ENCODE data around the gene LMAN2. TPM values are rescaled to one million over a fixed set of nuclear protein-coding genes. Genes with fewer than 3 reads are reported as not detected.

LMAN2 gene
- polyA plus RNA-seq, 1 donor (not counting 4 experiments of a cell fraction or from before 2014, with no cell fraction given): 105 TPM

GRCh38 chr5:177354256-177354655, 2.8 kb upstream of the LMAN2 start:
- DNase-seq (ENCODE audit: low read depth, low spot score): no peak
- H3K36me3 ChIP-seq (ENCODE audit: control insufficient read depth in 2 of 2, extremely low read depth in 1 of 2, insufficient read depth in 2 of 2, low read length in 2 of 2): peaks cover 1 to 9% of the 10 kb centered on the region in 2 experiments
- no peak overlapping the region for H2AFZ ChIP-seq (ENCODE audit: control insufficient read depth, low read length)
- H4K20me1 ChIP-seq (ENCODE audit: control insufficient read depth, extremely low read depth, insufficient read depth, low read length): no peaks in the 10 kb centered on the region
- no peak for FAIRE-seq
- peaks cover 41% of the 10 kb centered on the region for H3K4me1 ChIP-seq (ENCODE audit: control insufficient read depth, extremely low read depth, insufficient read depth, low read length)
- no peak overlapping the region for H3K4me3 ChIP-seq (ENCODE audit: control insufficient read depth in 2 of 3, extremely low read depth in 1 of 3, insufficient read depth in 2 of 3, low read depth in 1 of 3, low read length in 3 of 3)
- H3K27me3 ChIP-seq (ENCODE audit: control insufficient read depth, extremely low read depth, insufficient read depth, low read length): no peaks in the 10 kb centered on the region
- TF ChIP-seq CTCF (optimal IDR thresholded peaks at IDR 0.05 in 1 of 3, IDR thresholded peaks at IDR 0.05 in 1 of 3, conservative IDR thresholded peaks at IDR 0.05 in 1 of 3; ENCODE audit: extremely low read depth in 1 of 3, insufficient read depth in 2 of 3, low read length in 3 of 3): no peak
- TF ChIP-seq EZH2 (IDR thresholded peaks at IDR 0.05; ENCODE audit: low read length): no peak
- H3K9ac ChIP-seq (ENCODE audit: control insufficient read depth, extremely low read depth, insufficient read depth, low read length): no peak overlapping the region
- no peak overlapping the region for H3K4me2 ChIP-seq (ENCODE audit: control insufficient read depth, extremely low read depth, insufficient read depth, low read depth, low read length)
- H3K79me2 ChIP-seq (ENCODE audit: control insufficient read depth, insufficient read depth, low read length): peaks cover 21% of the 10 kb centered on the region
- H3K9me3 ChIP-seq (ENCODE audit: control insufficient read depth, low read depth, low read length): no peaks in the 10 kb centered on the region
- no peak overlapping the region for H3K27ac ChIP-seq (ENCODE audit: control insufficient read depth, insufficient read depth, low read length)
- dilution Hi-C loops (cut with MboI; ENCODE audit: extremely low pct_ligation_motif_present, low sequenced_read_pairs): no loop called here
- no peaks in the 10 kb centered on the region for H3K9me1 ChIP-seq (ENCODE audit: control insufficient read depth, extremely low read depth, insufficient read depth, low read length)

DNA sequence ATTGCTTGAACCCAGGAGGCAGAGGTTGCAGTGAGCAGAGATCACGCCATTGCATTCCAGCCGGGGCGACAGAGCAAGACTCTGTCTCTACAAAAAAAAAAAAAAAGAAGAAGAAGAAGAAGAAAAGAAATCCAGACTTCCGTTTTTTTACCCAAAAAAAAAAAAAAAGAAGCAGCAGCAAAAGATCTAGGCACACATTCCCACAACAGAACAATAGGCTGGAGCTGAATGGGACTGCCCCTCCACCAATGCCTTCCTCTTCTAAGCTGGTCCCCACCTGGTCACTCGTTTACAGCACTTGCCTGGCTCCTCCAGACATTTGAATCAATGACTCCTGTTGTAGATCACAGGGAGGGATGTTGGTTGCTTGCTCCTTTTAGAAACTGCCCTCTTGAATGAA, 1.6 kb upstream of the LMAN2 start:
- Histone ChIP-seq H3K9me3 (ENCODE audit: control insufficient read depth, low read depth, low read length) (no peaks in the 10 kb centered on the region), H3K4me3 (ENCODE audit: control insufficient read depth in 2 of 3, extremely low read depth in 1 of 3, insufficient read depth in 2 of 3, low read depth in 1 of 3, low read length in 3 of 3) (no peak overlapping the region), H3K36me3 (ENCODE audit: control insufficient read depth in 2 of 2, extremely low read depth in 1 of 2, insufficient read depth in 2 of 2, low read length in 2 of 2) (peaks cover 4 to 14% of the 10 kb centered on the region in 2 experiments), H3K27ac (ENCODE audit: control insufficient read depth, insufficient read depth, low read length) (no peak overlapping the region), H3K27me3 (ENCODE audit: control insufficient read depth, extremely low read depth, insufficient read depth, low read length) (no peaks in the 10 kb centered on the region), H3K4me2 (ENCODE audit: control insufficient read depth, extremely low read depth, insufficient read depth, low read depth, low read length) (no peak overlapping the region), H3K9me1 (ENCODE audit: control insufficient read depth, extremely low read depth, insufficient read depth, low read length) (no peaks in the 10 kb centered on the region), H3K4me1 (ENCODE audit: control insufficient read depth, extremely low read depth, insufficient read depth, low read length) (peaks cover 38% of the 10 kb centered on the region), H3K9ac (ENCODE audit: control insufficient read depth, extremely low read depth, insufficient read depth, low read length) (no peak overlapping the region), H4K20me1 (ENCODE audit: control insufficient read depth, extremely low read depth, insufficient read depth, low read length) (peaks cover 4% of the 10 kb centered on the region), H3K79me2 (ENCODE audit: control insufficient read depth, insufficient read depth, low read length) (peaks cover 32% of the 10 kb centered on the region), H2AFZ (ENCODE audit: control insufficient read depth, low read length) (no peak overlapping the region)
- no peak for TF ChIP-seq EZH2 (IDR thresholded peaks at IDR 0.05; ENCODE audit: low read length)
- TF ChIP-seq CTCF (optimal IDR thresholded peaks at IDR 0.05 in 1 of 3, IDR thresholded peaks at IDR 0.05 in 1 of 3, conservative IDR thresholded peaks at IDR 0.05 in 1 of 3; ENCODE audit: extremely low read depth in 1 of 3, insufficient read depth in 2 of 3, low read length in 3 of 3): no peak
- DNase-seq (ENCODE audit: low read depth, low spot score): no peak
- FAIRE-seq: no peak
- dilution Hi-C loops (cut with MboI; ENCODE audit: extremely low pct_ligation_motif_present, low sequenced_read_pairs): no loop called here
